ENCODE results near the gene UGT2A2.

GRCh38 chr4:69684804-69685203 lies 45.4 kb upstream of the UGT2A2 start:
- TF ChIP-seq, protein P1, sequence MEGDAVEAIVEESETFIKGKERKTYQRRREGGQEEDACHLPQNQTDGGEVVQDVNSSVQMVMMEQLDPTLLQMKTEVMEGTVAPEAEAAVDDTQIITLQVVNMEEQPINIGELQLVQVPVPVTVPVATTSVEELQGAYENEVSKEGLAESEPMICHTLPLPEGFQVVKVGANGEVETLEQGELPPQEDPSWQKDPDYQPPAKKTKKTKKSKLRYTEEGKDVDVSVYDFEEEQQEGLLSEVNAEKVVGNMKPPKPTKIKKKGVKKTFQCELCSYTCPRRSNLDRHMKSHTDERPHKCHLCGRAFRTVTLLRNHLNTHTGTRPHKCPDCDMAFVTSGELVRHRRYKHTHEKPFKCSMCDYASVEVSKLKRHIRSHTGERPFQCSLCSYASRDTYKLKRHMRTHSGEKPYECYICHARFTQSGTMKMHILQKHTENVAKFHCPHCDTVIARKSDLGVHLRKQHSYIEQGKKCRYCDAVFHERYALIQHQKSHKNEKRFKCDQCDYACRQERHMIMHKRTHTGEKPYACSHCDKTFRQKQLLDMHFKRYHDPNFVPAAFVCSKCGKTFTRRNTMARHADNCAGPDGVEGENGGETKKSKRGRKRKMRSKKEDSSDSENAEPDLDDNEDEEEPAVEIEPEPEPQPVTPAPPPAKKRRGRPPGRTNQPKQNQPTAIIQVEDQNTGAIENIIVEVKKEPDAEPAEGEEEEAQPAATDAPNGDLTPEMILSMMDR (conservative IDR thresholded peaks at IDR 0.05; ENCODE audit: low read length): no peak
- TF ChIP-seq EZH2phosphoT487 (IDR thresholded peaks at IDR 0.05; ENCODE audit: borderline replicate concordance): no peak

Measured in Loucy (cell line).